GM12873 (cell line): ENCODE measurements around the gene NME4.

ENCODE experiments used
- CTCF ChIP-seq: IDR thresholded peaks from 2 replicates; pipeline ENCODE4 v1.5.1; 2012; ENCODE audit warnings: low read depth, mild to moderate bottlenecking, moderate library complexity, low read length, control low read depth; ENCODE audit not compliant: insufficient read depth; ENCODE audit errors: missing control alignments

Gene NME4

GRCh38 chr16:397135-397661, at the start of gene NME4:
NME4 (plus strand) TSS chr16:397199; CDS start chr16:397223, 24 bp downstream.
- TF ChIP-seq CTCF, result no peak

- no peak for TF ChIP-seq CTCF
Measured at GRCh38 chr16:347203-347602, 49.8 kb upstream of the NME4 start.

- TF ChIP-seq CTCF, result no peak
Measured at GRCh38 chr16:349211-349610, 47.8 kb upstream of the NME4 start.

- no peak for TF ChIP-seq CTCF
Measured at GRCh38 chr16:350203-350602, 46.8 kb upstream of the NME4 start.

GRCh38 chr16:351804-352520, 45.0 kb upstream of the NME4 start:
- TF ChIP-seq CTCF, result no peak

- TF ChIP-seq CTCF, result peak; percentile 54
Measured at GRCh38 chr16:352547-353403, 44.2 kb upstream of the NME4 start, which contains the start of gene AXIN1. AXIN1 (minus strand) TSS chr16:352723; CDS start chr16:347025, 5,698 bp downstream.

GRCh38 chr16:353404-354290, 43.4 kb upstream of the NME4 start:
- no peak for TF ChIP-seq CTCF
